ENCODE data around the gene ACOXL. TPM values are rescaled to one million over a fixed set of nuclear protein-coding genes. Genes with fewer than 3 reads are reported as not detected.
"Not testable (repeated sequence)": the region's sequence is repeated elsewhere in the genome, so short reads cannot be mapped to it uniquely, and the experiment has no call there.

Gene ACOXL
- total RNA-seq, 5 donors from 2014 or later (not counting 1 experiment from before 2014, with no cell fraction given): 0.10 TPM; not detected in 4

DNA sequence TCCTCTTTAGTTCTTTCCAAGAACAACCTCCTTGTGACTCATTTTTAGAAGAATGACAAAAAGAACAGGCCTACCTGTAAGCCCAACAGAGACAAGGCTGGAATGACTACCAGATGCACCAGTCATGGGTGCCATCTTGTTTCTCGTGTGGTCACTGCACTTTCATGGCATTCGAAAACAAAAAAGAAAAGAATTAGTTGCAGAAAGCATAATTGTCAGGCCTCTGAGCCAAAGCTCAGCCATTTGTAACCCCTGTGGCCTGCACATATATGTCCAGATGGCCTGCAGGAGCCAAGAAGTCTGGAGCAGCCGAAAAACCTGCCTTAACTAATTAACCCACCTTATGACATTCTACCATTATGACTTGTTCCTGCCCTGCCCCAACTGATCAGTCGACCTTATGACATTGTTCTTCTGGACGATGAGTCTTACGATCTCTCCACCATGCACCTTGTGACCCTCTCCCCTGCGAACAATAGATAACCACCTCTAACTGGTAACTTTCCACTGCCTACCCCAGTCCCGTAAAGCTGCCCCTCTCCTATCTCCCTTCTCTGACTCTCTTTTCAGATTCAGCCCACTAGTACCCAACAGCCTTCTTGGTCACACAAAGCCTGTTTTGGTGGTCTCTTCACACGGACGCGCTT, 40.6 kb upstream of the ACOXL start:
- WGBS (ENCODE audit: insufficient coverage): 90% methylated on average over 5 of the region's 11 CpGs
- no peak overlapping the region for H3K4me3 ChIP-seq (ENCODE audit: control insufficient read depth in 1 of 2, extremely low read depth in 1 of 2, low read length in 1 of 2)
- no peaks in the 10 kb centered on the region for H3K4me1 ChIP-seq (ENCODE audit: control insufficient read depth in 1 of 2, extremely low read depth in 1 of 2, insufficient read depth in 2 of 2, low read length in 2 of 2)
- Mint-ChIP-seq H3K9me3 (peaks cover 0 to 6% (median 5%) of the 10 kb centered on the region in 3 donors), H3K4me3 (no peak overlapping the region), H3K27ac (no peak overlapping the region), H3K4me1 (no peaks in the 10 kb centered on the region), H3K36me3 (no peaks in the 10 kb centered on the region), H3K27me3 (peaks cover 3 to 4% of the 10 kb centered on the region in 2 donors)
- no peaks in the 10 kb centered on the region for H3K9me3 ChIP-seq
- no peaks in the 10 kb centered on the region for H3K36me3 ChIP-seq (ENCODE audit: control insufficient read depth in 2 of 2, extremely low read depth in 1 of 2, insufficient read depth in 1 of 2, low read length in 1 of 2)
- ATAC-seq (replicated peaks in 1 of 4): no peak
- no peak overlapping the region for H3K27ac ChIP-seq (ENCODE audit: low read length)
- ChIA-PET POLR2A (no interaction called here), CTCF (interaction anchor here in 1 of 2 donors (0.6 kb wide), 1 partner anchor 51 kb away, joined by 3 read pairs; no protein-coding TSS in a partner anchor)
- no peak for DNase-seq
- H3K27me3 ChIP-seq (replicated peaks in 1 of 2; ENCODE audit: control insufficient read depth in 2 of 2, extremely low read depth in 1 of 2, insufficient read depth in 2 of 2, low read length in 1 of 2): peaks cover 0 to 4% of the 10 kb centered on the region in 2 experiments

GRCh38 chr2:110695146-110695898, 37.1 kb upstream of the ACOXL start:
- H3K36me3 ChIP-seq (ENCODE audit: control insufficient read depth in 2 of 2, extremely low read depth in 1 of 2, insufficient read depth in 1 of 2, low read length in 1 of 2); H3K4me1 Mint-ChIP-seq; H3K36me3 Mint-ChIP-seq; H3K4me3 Mint-ChIP-seq; H3K27ac Mint-ChIP-seq; H3K27ac ChIP-seq (ENCODE audit: low read length); ATAC-seq (replicated peaks in 1 of 4); H3K27me3 Mint-ChIP-seq; POLR2A ChIA-PET; H3K9me3 Mint-ChIP-seq; H3K4me1 ChIP-seq (ENCODE audit: control insufficient read depth in 1 of 2, extremely low read depth in 1 of 2, insufficient read depth in 2 of 2, low read length in 2 of 2); H3K9me3 ChIP-seq; CTCF ChIA-PET; H3K27me3 ChIP-seq (replicated peaks in 1 of 2; ENCODE audit: control insufficient read depth in 2 of 2, extremely low read depth in 1 of 2, insufficient read depth in 2 of 2, low read length in 1 of 2); DNase-seq; H3K4me3 ChIP-seq (ENCODE audit: control insufficient read depth in 1 of 2, extremely low read depth in 1 of 2, low read length in 1 of 2): not testable (repeated sequence)
- no CpG with 5 or more reads among the region's 5 CpGs for WGBS (ENCODE audit: insufficient coverage)

DNA sequence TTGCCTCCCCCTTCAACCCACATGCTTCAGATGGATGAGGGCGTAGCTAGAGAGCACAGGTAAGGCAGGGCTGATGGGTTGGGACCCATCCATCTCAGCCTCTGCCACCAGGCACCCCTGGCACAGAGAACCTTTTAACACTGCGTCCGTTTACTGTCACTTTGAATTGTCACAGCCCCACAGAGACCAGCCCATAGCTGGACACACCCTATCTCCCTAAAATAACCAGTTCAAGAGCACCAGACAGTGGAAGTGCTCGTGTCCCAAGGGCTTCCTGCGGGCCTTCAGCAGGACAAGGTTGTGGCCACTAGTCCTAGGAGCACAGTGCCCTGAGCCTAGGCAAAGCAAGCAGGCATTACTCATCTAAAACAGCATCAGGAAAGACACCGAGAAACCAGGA, 34.1 kb upstream of the ACOXL start:
- not testable (repeated sequence) for H3K27me3 ChIP-seq (replicated peaks in 1 of 2; ENCODE audit: control insufficient read depth in 2 of 2, extremely low read depth in 1 of 2, insufficient read depth in 2 of 2, low read length in 1 of 2)

GRCh38 chr2:110702514-110703380, 29.6 kb upstream of the ACOXL start:
- no peak overlapping the region for H3K4me3 Mint-ChIP-seq
- H3K4me3 ChIP-seq (ENCODE audit: control insufficient read depth in 1 of 2, extremely low read depth in 1 of 2, low read length in 1 of 2): no peak overlapping the region
- no peaks in the 10 kb centered on the region for H3K4me1 Mint-ChIP-seq
- no CpG with 5 or more reads among the region's 2 CpGs for whole genome bisulfite sequencing (ENCODE audit: insufficient coverage)
- H3K36me3 Mint-ChIP-seq: no peaks in the 10 kb centered on the region
- DNase-seq: no peak
- ChIA-PET CTCF (no interaction called here), POLR2A (no interaction called here)
- no peaks in the 10 kb centered on the region for H3K4me1 ChIP-seq (ENCODE audit: control insufficient read depth in 1 of 2, extremely low read depth in 1 of 2, insufficient read depth in 2 of 2, low read length in 2 of 2)
- H3K27ac Mint-ChIP-seq: no peak overlapping the region
- H3K36me3 ChIP-seq (ENCODE audit: control insufficient read depth in 2 of 2, extremely low read depth in 1 of 2, insufficient read depth in 1 of 2, low read length in 1 of 2): no peaks in the 10 kb centered on the region
- no peaks in the 10 kb centered on the region for H3K27me3 ChIP-seq (replicated peaks in 1 of 2; ENCODE audit: control insufficient read depth in 2 of 2, extremely low read depth in 1 of 2, insufficient read depth in 2 of 2, low read length in 1 of 2)
- no peaks in the 10 kb centered on the region for H3K9me3 ChIP-seq
- peaks cover 2 to 3% of the 10 kb centered on the region in 2 donors for H3K27me3 Mint-ChIP-seq
- ATAC-seq (replicated peaks in 1 of 4): no peak
- H3K27ac ChIP-seq (ENCODE audit: low read length): no peak overlapping the region
- H3K9me3 Mint-ChIP-seq: no peaks in the 10 kb centered on the region

More for the DNA sequence above, 34.1 kb upstream of the ACOXL start:
- CTCF ChIA-PET; H3K9me3 ChIP-seq; H3K4me3 Mint-ChIP-seq; ATAC-seq (replicated peaks in 1 of 4); H3K36me3 Mint-ChIP-seq; H3K4me3 ChIP-seq (ENCODE audit: control insufficient read depth in 1 of 2, extremely low read depth in 1 of 2, low read length in 1 of 2); H3K4me1 ChIP-seq (ENCODE audit: control insufficient read depth in 1 of 2, extremely low read depth in 1 of 2, insufficient read depth in 2 of 2, low read length in 2 of 2); H3K27ac Mint-ChIP-seq; H3K27me3 Mint-ChIP-seq; H3K27ac ChIP-seq (ENCODE audit: low read length); H3K9me3 Mint-ChIP-seq; DNase-seq; POLR2A ChIA-PET; H3K36me3 ChIP-seq (ENCODE audit: control insufficient read depth in 2 of 2, extremely low read depth in 1 of 2, insufficient read depth in 1 of 2, low read length in 1 of 2); H3K4me1 Mint-ChIP-seq: not testable (repeated sequence)
- WGBS (ENCODE audit: insufficient coverage): no CpG with 5 or more reads among the region's 6 CpGs

GRCh38 chr2:110707386-110707965, 24.9 kb upstream of the ACOXL start:
- DNase-seq: no peak
- WGBS (ENCODE audit: insufficient coverage): no CpG with 5 or more reads among the region's 1 CpG
- no peaks in the 10 kb centered on the region for H3K9me3 ChIP-seq
- Mint-ChIP-seq H3K4me3 (no peak overlapping the region), H3K27ac (no peak overlapping the region), H3K36me3 (no peaks in the 10 kb centered on the region), H3K4me1 (no peaks in the 10 kb centered on the region), H3K27me3 (peaks cover 19 to 30% of the 10 kb centered on the region in 2 donors), H3K9me3 (no peaks in the 10 kb centered on the region)
- no peaks in the 10 kb centered on the region for H3K4me1 ChIP-seq (ENCODE audit: control insufficient read depth in 1 of 2, extremely low read depth in 1 of 2, insufficient read depth in 2 of 2, low read length in 2 of 2)
- no peaks in the 10 kb centered on the region for H3K36me3 ChIP-seq (ENCODE audit: control insufficient read depth in 2 of 2, extremely low read depth in 1 of 2, insufficient read depth in 1 of 2, low read length in 1 of 2)
- H3K4me3 ChIP-seq (ENCODE audit: control insufficient read depth in 1 of 2, extremely low read depth in 1 of 2, low read length in 1 of 2): no peak overlapping the region
- H3K27ac ChIP-seq (ENCODE audit: low read length): no peak overlapping the region
- peaks cover 0 to 11% of the 10 kb centered on the region in 2 experiments for H3K27me3 ChIP-seq (replicated peaks in 1 of 2; ENCODE audit: control insufficient read depth in 2 of 2, extremely low read depth in 1 of 2, insufficient read depth in 2 of 2, low read length in 1 of 2)
- no peak for ATAC-seq (replicated peaks in 1 of 4)
- POLR2A ChIA-PET: no interaction called here
- CTCF ChIA-PET: no interaction called here

DNA sequence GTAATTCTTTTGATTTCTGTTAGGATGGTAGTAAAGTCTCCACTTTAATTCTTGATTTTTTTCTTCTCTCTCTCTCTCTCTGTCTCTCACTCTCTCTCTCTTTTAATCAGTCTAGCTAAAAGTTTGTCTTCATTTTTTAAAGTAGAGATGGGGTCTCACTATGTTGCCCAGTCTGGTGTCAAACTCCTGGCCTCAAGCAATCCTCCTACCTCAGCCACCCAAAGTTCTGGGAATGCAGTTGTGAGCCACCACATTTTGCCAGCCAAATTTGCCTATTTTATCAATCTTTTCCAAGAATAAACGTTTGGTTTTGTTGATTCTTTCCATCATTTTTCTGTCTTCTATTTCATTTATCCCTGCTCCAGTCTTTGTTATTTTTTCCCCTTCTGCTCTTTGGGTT, 23.9 kb upstream of the ACOXL start:
- no peak for DNase-seq
- POLR2A ChIA-PET: no interaction called here

More for the DNA sequence above, 23.9 kb upstream of the ACOXL start:
- WGBS (ENCODE audit: insufficient coverage): no CpG with 5 or more reads among the region's 1 CpG
- ATAC-seq (replicated peaks in 1 of 4): no peak
- Histone ChIP-seq H3K27me3 (replicated peaks in 1 of 2; ENCODE audit: control insufficient read depth in 2 of 2, extremely low read depth in 1 of 2, insufficient read depth in 2 of 2, low read length in 1 of 2) (peaks cover 0 to 11% of the 10 kb centered on the region in 2 experiments), H3K4me3 (ENCODE audit: control insufficient read depth in 1 of 2, extremely low read depth in 1 of 2, low read length in 1 of 2) (no peak overlapping the region), H3K4me1 (ENCODE audit: control insufficient read depth in 1 of 2, extremely low read depth in 1 of 2, insufficient read depth in 2 of 2, low read length in 2 of 2) (no peaks in the 10 kb centered on the region), H3K9me3 (no peaks in the 10 kb centered on the region), H3K27ac (ENCODE audit: low read length) (no peak overlapping the region), H3K36me3 (ENCODE audit: control insufficient read depth in 2 of 2, extremely low read depth in 1 of 2, insufficient read depth in 1 of 2, low read length in 1 of 2) (no peaks in the 10 kb centered on the region)
- peak overlapping the region in 1 of 2 donors; percentile 27 for H3K27ac Mint-ChIP-seq
- no peaks in the 10 kb centered on the region for H3K36me3 Mint-ChIP-seq
- H3K4me3 Mint-ChIP-seq: no peak overlapping the region
- peaks cover 23 to 34% of the 10 kb centered on the region in 2 donors for H3K27me3 Mint-ChIP-seq
- no peaks in the 10 kb centered on the region for H3K9me3 Mint-ChIP-seq
- CTCF ChIA-PET: no interaction called here
- no peaks in the 10 kb centered on the region for H3K4me1 Mint-ChIP-seq
